Smooth muscle cell (in vitro differentiated cells): ENCODE measurements around the gene TAC3. TPM values are rescaled to one million over a fixed set of nuclear protein-coding genes. Genes with fewer than 3 reads are reported as not detected.
A peak's percentile ranks its signal among the peaks of the same experiment; 100 is the strongest.
"Not testable (repeated sequence)": the region's sequence is repeated elsewhere in the genome, so short reads cannot be mapped to it uniquely, and the experiment has no call there.

Source experiments
- DNase-seq: peaks from one replicate; lab custom pipeline; 2025; ENCODE audit not compliant: unreplicated experiment; lab: John Stamatoyannopoulos, UW
- H2AFZ ChIP-seq: fragments of 200-600 bp; sonication (generic); 2 replicates; pipeline ENCODE4 v1.6.0; 2016; ENCODE audit warnings: antibody characterized with exemption, low read depth, mild to moderate bottlenecking
- H3F3A ChIP-seq: fragments of 200-600 bp; sonication (generic); 2 replicates; pipeline ENCODE4 v1.6.0; 2017; ENCODE audit warnings: antibody characterized with exemption, low read depth
- H3K27ac ChIP-seq: fragments of 200-600 bp; sonication (generic); 2 replicates; pipeline ENCODE4 v1.5.1; 2016; ENCODE audit warnings: low read depth, mild to moderate bottlenecking
- H3K27me3 ChIP-seq: fragments of 200-600 bp; sonication (generic); 2 replicates; pipeline ENCODE4 v1.6.1; 2016; ENCODE audit warnings: low read depth, mild to moderate bottlenecking
- H3K36me3 ChIP-seq: fragments of 200-600 bp; sonication (generic); 2 replicates; pipeline ENCODE4 v1.5.1; 2016; ENCODE audit warnings: low read depth
- H3K4me1 ChIP-seq: fragments of 200-600 bp; sonication (generic); 2 replicates; pipeline ENCODE4 v1.5.1; 2016; ENCODE audit warnings: low read depth
- H3K4me2 ChIP-seq: fragments of 200-600 bp; sonication (generic); 2 replicates; pipeline ENCODE4 v1.6.0; 2016; ENCODE audit warnings: mild to moderate bottlenecking
- H3K4me3 ChIP-seq: fragments of 200-600 bp; sonication (generic); 2 replicates; pipeline ENCODE4 v1.5.1; 2016; ENCODE audit warnings: mild to moderate bottlenecking
- H3K79me2 ChIP-seq: fragments of 200-600 bp; sonication (generic); 2 replicates; pipeline ENCODE4 v1.6.0; 2016; ENCODE audit warnings: low read depth, mild to moderate bottlenecking
- H3K9ac ChIP-seq: fragments of 200-600 bp; sonication (generic); 2 replicates; pipeline ENCODE4 v1.6.0; 2016; ENCODE audit warnings: low read depth
- H3K9me3 ChIP-seq: fragments of 200-600 bp; sonication (generic); replicated peaks from 2 replicates; pipeline ENCODE4 v1.5.1; 2016; ENCODE audit warnings: low read depth
- H4K20me1 ChIP-seq: fragments of 200-600 bp; sonication (generic); 2 replicates; pipeline ENCODE4 v1.6.0; 2016; ENCODE audit warnings: low read depth
- WGBS: methylation state at CpG from one replicate; pipeline ENCODE4 v1.1.7; 2016; ENCODE audit warnings: low lambda C conversion rate; 5-methylcytosine and 5-hydroxymethylcytosine counted together
- polyA plus RNA-seq: library from polyadenylated mRNA; unstranded; fragments of >200 nt; fragmentation: Nextera tagmentation; extraction: Ambion mirVana; gene quantifications from 2 replicates; pipeline ENCODE4 v1.2.1, GENCODE V29; 2016
- total RNA-seq: library from RNA; depleted of rRNA; stranded (reverse); fragments of >200 nt; gene quantifications from 2 replicates; pipeline ENCODE4 v1.2.3, GENCODE V29; 2014
- TF ChIP-seq, protein P1 (sequence below): fragments of 200-600 bp; sonication (generic); IDR thresholded peaks from 2 replicates; pipeline ENCODE4 v1.5.1; 2017; ENCODE audit warnings: borderline replicate concordance, mild to moderate bottlenecking, antibody characterized with exemption; ENCODE audit not compliant: insufficient read depth, poor library complexity, severe bottlenecking

The TAC3 gene
- total and polyA plus RNA-seq, 2 experiments from 2014 or later: 1.7 to 6.3 TPM

DNA sequence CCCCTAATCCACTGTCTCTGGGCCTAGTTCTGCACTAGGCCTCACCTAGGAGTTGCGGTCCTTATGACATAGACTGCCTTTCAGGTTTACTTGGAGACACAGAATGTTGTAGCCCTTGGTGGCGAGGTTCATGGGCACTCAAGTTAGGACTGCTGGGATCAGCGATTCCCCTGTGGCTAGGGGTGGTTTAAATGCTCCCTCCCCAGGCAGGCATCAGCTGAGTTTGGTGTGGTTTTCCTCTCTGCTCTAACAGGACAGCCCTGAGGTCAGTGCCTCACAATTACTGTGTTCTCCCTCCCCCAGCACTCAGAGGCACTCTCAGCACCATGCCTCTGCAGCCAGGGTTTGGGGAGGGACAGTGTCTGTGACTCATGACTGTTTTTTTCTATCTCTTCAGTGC lies 36.7 kb downstream of the TAC3 start:
- TF ChIP-seq, protein P1, sequence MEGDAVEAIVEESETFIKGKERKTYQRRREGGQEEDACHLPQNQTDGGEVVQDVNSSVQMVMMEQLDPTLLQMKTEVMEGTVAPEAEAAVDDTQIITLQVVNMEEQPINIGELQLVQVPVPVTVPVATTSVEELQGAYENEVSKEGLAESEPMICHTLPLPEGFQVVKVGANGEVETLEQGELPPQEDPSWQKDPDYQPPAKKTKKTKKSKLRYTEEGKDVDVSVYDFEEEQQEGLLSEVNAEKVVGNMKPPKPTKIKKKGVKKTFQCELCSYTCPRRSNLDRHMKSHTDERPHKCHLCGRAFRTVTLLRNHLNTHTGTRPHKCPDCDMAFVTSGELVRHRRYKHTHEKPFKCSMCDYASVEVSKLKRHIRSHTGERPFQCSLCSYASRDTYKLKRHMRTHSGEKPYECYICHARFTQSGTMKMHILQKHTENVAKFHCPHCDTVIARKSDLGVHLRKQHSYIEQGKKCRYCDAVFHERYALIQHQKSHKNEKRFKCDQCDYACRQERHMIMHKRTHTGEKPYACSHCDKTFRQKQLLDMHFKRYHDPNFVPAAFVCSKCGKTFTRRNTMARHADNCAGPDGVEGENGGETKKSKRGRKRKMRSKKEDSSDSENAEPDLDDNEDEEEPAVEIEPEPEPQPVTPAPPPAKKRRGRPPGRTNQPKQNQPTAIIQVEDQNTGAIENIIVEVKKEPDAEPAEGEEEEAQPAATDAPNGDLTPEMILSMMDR: no peak
- Histone ChIP-seq H3K4me1 (no peaks in the 10 kb centered on the region), H4K20me1 (no peaks in the 10 kb centered on the region), H3K9me3 (no peaks in the 10 kb centered on the region), H3K27me3 (no peaks in the 10 kb centered on the region), H3K79me2 (no peaks in the 10 kb centered on the region), H3F3A (no peaks in the 10 kb centered on the region), H3K27ac (no peak overlapping the region), H3K36me3 (no peaks in the 10 kb centered on the region), H3K4me2 (no peak overlapping the region), H2AFZ (no peak overlapping the region), H3K4me3 (no peak overlapping the region), H3K9ac (no peak overlapping the region)
- WGBS: 85% methylated on average over 3 of the region's 3 CpGs
- no peak for DNase-seq

DNA sequence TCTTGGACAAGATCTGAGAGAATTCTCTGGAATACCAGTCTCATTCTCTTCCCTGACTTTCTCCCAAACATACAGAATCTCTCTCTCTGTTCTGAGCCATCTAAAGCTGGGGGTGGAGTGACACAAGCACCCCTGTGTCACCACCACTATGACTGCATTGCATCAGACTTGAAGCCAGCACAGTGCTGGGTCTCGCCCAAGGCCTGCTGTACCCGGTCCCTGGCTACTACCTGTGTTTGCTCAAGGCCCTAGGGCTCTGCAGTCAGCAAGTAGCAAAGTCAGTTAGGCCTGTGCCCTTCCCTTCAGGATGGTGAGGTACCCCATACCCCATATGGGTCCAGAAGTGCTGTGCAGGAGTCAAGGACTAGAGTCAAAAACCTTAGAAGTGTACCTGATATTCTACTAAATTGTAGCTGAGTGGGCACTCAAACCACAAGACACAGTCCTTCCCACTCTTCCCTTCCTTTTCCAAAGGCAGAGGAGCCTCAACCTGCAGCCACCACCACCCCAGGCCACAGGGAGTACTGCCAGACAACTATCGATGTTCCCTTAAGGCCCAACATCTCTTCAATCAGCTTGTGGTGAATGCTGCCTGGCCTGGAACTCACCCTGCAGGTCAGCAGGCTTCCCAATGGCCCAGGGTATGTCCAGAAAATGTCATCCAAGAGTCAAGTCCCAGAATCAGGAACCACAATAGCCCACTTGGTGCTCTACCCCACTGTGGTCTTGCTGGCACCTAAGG lies 37.8 kb downstream of the TAC3 start:
- Histone ChIP-seq H3K27me3 (no peaks in the 10 kb centered on the region), H3K9me3 (no peaks in the 10 kb centered on the region), H3F3A (no peaks in the 10 kb centered on the region), H2AFZ (no peak overlapping the region), H3K4me3 (no peak overlapping the region), H3K4me1 (no peaks in the 10 kb centered on the region), H4K20me1 (no peaks in the 10 kb centered on the region), H3K36me3 (no peaks in the 10 kb centered on the region), H3K79me2 (no peaks in the 10 kb centered on the region), H3K9ac (no peak overlapping the region), H3K4me2 (no peak overlapping the region), H3K27ac (no peak overlapping the region)
- TF ChIP-seq, protein P1: no peak
- DNase-seq: no peak
- 85% methylated on average over 3 of the region's 3 CpGs for WGBS

DNA sequence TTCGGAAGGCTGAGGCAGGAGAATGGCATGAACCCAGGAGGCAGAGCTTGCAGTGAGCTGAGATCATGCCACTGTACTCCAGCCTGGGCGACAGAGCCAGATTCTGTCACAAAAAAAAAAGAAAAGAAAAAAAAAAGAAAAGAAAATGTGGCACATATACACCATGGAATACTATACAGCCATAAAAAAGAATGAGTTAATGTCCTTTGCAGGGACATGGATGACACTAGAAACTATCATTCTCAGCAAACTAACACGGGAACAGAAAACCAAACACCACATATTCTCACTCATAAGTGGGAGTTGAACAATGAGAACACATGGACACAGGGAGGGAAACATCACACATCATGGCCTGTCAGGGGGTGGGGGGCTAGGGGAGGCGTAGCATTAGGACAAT lies 39.0 kb downstream of the TAC3 start:
- not testable (repeated sequence) for H4K20me1 ChIP-seq, H3K79me2 ChIP-seq, H3K36me3 ChIP-seq, H3K27ac ChIP-seq, DNase-seq, H3K4me3 ChIP-seq, H3K4me1 ChIP-seq, H3K9me3 ChIP-seq, H2AFZ ChIP-seq, H3K27me3 ChIP-seq, H3K9ac ChIP-seq, H3K4me2 ChIP-seq, H3F3A ChIP-seq
- WGBS: 87% methylated on average over 4 of the region's 4 CpGs

DNA sequence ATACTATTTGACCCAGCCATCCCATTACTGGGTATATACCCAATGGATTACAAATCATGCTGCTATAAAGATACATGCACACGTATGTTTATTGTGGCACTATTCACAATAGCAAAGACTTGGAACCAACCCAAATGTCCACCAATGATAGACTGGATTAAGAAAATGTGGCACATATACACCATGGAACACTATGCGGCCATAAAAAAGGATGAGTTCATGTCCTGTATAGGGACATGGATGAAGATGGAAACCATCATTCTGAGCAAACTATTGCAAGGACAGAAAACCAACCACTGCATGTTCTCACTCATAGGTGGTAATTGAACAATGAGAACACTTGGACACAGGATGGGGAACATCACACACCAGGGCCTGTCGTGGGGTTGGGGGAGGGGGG lies 42.1 kb downstream of the TAC3 start:
- H3K9me3 ChIP-seq, H3K79me2 ChIP-seq, H3F3A ChIP-seq, H3K27me3 ChIP-seq, H3K9ac ChIP-seq, H4K20me1 ChIP-seq, H3K4me1 ChIP-seq, H3K36me3 ChIP-seq, H3K27ac ChIP-seq, H3K4me3 ChIP-seq, H2AFZ ChIP-seq, DNase-seq, H3K4me2 ChIP-seq: not testable (repeated sequence)
- WGBS: 89% methylated on average over 3 of the region's 3 CpGs

DNA sequence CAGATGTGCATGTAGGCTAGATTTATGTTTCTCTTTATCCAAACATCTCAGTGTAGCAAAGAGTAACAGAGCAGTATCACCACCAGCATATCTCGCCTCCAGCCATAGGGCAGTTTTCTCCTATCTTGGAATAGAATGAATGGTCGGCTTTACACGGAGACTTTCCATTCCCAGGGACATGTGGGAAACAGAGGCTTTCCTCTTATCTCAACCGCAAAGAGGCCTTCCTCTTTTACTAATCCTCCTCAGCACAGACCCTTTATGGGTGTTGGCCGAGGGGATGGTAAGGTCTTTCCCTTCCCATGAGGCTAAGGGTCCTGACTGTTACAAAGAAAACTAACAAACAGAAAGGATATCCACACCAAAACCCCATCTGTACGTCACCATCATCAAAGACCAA lies 47.4 kb downstream of the TAC3 start:
- not testable (repeated sequence) for H3K36me3 ChIP-seq, DNase-seq, H3K27me3 ChIP-seq, H3F3A ChIP-seq, H3K79me2 ChIP-seq, H3K4me1 ChIP-seq, H2AFZ ChIP-seq, H3K27ac ChIP-seq, H4K20me1 ChIP-seq, H3K9ac ChIP-seq, H3K9me3 ChIP-seq, H3K4me3 ChIP-seq
- WGBS: 16% methylated on average over 6 of the region's 6 CpGs
- H3K4me2 ChIP-seq: peak overlapping the region; percentile 52

DNA sequence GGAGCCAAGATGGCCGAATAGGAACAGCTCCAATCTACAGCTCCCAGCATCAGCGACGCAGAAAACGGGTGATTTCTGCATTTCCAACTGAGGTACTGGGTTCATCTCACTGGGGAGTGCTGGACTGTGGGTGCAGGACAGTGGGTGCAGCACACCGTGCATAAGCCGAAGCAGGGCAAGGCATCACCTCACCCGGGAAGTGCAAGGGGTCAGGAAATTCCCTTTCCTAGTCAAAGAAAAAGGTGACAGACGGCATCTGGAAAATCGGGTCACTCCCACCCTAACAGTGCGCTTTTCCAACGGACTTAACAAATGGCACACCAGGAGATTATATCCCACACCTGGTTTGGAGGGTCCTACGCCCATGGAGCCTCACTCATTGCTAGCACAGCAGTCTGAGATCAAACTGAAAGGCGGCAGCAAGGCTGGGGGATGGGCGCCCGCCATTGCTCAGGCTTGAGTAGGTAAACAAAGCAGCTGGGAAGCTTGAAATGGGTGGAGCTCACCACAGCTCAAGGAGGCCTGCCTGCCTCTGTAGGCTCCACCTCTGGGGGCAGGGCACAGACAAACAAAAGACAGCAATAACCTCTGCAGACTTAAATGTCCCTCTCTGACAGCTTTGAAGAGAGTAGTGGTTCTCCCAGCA lies 50.2 kb downstream of the TAC3 start:
- WGBS: 92% methylated on average over 15 of the region's 15 CpGs

DNA sequence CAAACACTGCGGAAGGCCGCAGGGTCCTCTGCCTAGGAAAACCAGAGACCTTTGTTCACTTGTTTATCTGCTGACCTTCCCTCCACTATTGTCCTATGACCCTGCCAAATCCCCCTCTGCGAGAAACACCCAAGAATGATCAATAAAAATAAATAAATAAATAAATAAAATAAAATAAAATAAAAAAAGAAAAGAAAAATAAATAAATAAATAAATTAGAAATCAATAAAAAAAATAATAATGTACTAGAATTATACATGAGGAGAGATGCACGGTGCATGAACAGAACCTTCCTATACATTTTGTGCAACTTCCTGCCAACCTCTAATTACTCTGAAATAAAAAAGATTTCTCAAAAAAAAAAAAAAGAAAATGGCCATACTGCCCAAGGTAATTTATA lies 51.2 kb downstream of the TAC3 start:
- H3K79me2 ChIP-seq, H3K27me3 ChIP-seq, H3K9me3 ChIP-seq, H3K36me3 ChIP-seq, H4K20me1 ChIP-seq, H2AFZ ChIP-seq, H3F3A ChIP-seq, DNase-seq, H3K4me1 ChIP-seq, H3K9ac ChIP-seq, H3K4me3 ChIP-seq, H3K4me2 ChIP-seq, H3K27ac ChIP-seq: not testable (repeated sequence)
- over 99% methylated on average over 4 of the region's 4 CpGs for WGBS

More for the DNA sequence above, 50.2 kb downstream of the TAC3 start:
- not testable (repeated sequence) for H3K27me3 ChIP-seq, H4K20me1 ChIP-seq, H3K4me1 ChIP-seq, H3K36me3 ChIP-seq, H3K79me2 ChIP-seq, H3K4me2 ChIP-seq, H3K27ac ChIP-seq, H3K4me3 ChIP-seq, H3K9ac ChIP-seq, H3F3A ChIP-seq, H3K9me3 ChIP-seq, DNase-seq, H2AFZ ChIP-seq
